Nephron (organoid): ENCODE measurements around the gene KLHDC8B.
"Not testable (repeated sequence)": the region's sequence is repeated elsewhere in the genome, so short reads cannot be mapped to it uniquely, and the experiment has no call there.

Experiments
- H3K27ac Mint-ChIP-seq, 3 experiments: 2 replicates each; pipeline ENCODE4 v1.8.0; 2020; ENCODE audit warnings: mixed read lengths in 3 of 3, mild to moderate bottlenecking in 2 of 3, moderate library complexity in 1 of 3
- H3K27me3 Mint-ChIP-seq: 2 replicates; pipeline ENCODE4 v1.8.0; 2021; ENCODE audit warnings: low read depth, mild to moderate bottlenecking, moderate library complexity, mixed read lengths
- H3K36me3 Mint-ChIP-seq: 2 replicates; pipeline ENCODE4 v1.8.0; 2020; ENCODE audit warnings: low read depth, mixed read lengths
- H3K4me1 Mint-ChIP-seq: 2 replicates; pipeline ENCODE4 v1.8.0; 2020; ENCODE audit warnings: mixed read lengths
- H3K4me3 Mint-ChIP-seq, 3 experiments: 2 replicates each; pipeline ENCODE4 v1.8.0; 2020; ENCODE audit warnings: mild to moderate bottlenecking in 3 of 3, mixed read lengths in 3 of 3, moderate library complexity in 2 of 3
- H3K9me3 Mint-ChIP-seq: 2 replicates; pipeline ENCODE4 v1.8.0; 2020; ENCODE audit warnings: mixed read lengths
- CTCF ChIP-seq, 3 experiments: fragments of 200-600 bp; sonication (generic); IDR thresholded peaks; one replicate each; pipeline ENCODE4 v1.5.0; 2021; ENCODE audit warnings: antibody characterized with exemption in 3 of 3; ENCODE audit not compliant: unreplicated experiment in 3 of 3

KLHDC8B gene

GRCh38 chr3:49217688-49218470 is 46.5 kb downstream of the KLHDC8B start:
- peaks cover 31% of the 10 kb centered on the region for H3K9me3 Mint-ChIP-seq
- no peak for TF ChIP-seq CTCF (IDR thresholded peaks at IDR 0.05; ENCODE audit: unreplicated experiment in 3 of 3)
- peaks cover 3% of the 10 kb centered on the region for H3K36me3 Mint-ChIP-seq
- H3K4me1 Mint-ChIP-seq, result peaks cover 20% of the 10 kb centered on the region
- peak overlapping the region in 1 of 3 experiments; percentile 15 for H3K4me3 Mint-ChIP-seq
- H3K27me3 Mint-ChIP-seq, result peaks cover 4% of the 10 kb centered on the region
- peak overlapping the region in 2 of 3 experiments; percentile 95 to 98 for H3K27ac Mint-ChIP-seq

GRCh38 chr3:49218471-49218989 is 47.1 kb downstream of the KLHDC8B start:
- Mint-ChIP-seq H3K4me1 (peaks cover 20% of the 10 kb centered on the region), H3K4me3 (peak overlapping the region in 1 of 3 experiments; percentile 11), H3K9me3 (peaks cover 33% of the 10 kb centered on the region), H3K27ac (peak overlapping the region; percentile 45 to 98 (median 95))
- not testable (repeated sequence) for H3K36me3 Mint-ChIP-seq, H3K27me3 Mint-ChIP-seq

GRCh38 chr3:49219132-49219531 is 47.7 kb downstream of the KLHDC8B start:
- Mint-ChIP-seq H3K9me3 (peaks cover 32% of the 10 kb centered on the region), H3K27ac (peak overlapping the region in 1 of 3 experiments; percentile 98), H3K4me1 (peaks cover 20% of the 10 kb centered on the region), H3K27me3 (peaks cover 9% of the 10 kb centered on the region), H3K36me3 (no peaks in the 10 kb centered on the region), H3K4me3 (no peak overlapping the region)
- TF ChIP-seq CTCF (IDR thresholded peaks at IDR 0.05; ENCODE audit: unreplicated experiment in 3 of 3), result no peak

GRCh38 chr3:49220985-49221563 is 49.7 kb downstream of the KLHDC8B start:
- H3K36me3 Mint-ChIP-seq, H3K4me3 Mint-ChIP-seq, H3K27me3 Mint-ChIP-seq, H3K27ac Mint-ChIP-seq: not testable (repeated sequence)
- Mint-ChIP-seq H3K4me1 (peaks cover 14% of the 10 kb centered on the region), H3K9me3 (peaks cover 27% of the 10 kb centered on the region)

- no peak for TF ChIP-seq CTCF (IDR thresholded peaks at IDR 0.05; ENCODE audit: unreplicated experiment in 3 of 3)
- Mint-ChIP-seq H3K9me3 (peaks cover 32% of the 10 kb centered on the region), H3K27me3 (peaks cover 9% of the 10 kb centered on the region), H3K4me3 (no peak overlapping the region), H3K27ac (peak overlapping the region in 1 of 3 experiments; percentile 4), H3K4me1 (peaks cover 14% of the 10 kb centered on the region), H3K36me3 (no peaks in the 10 kb centered on the region)
Observed at GRCh38 chr3:49222002-49222401, 50.6 kb downstream of the KLHDC8B start.
